ENCODE data around the gene MIPEP.

Gene MIPEP

GRCh38 chr13:23799945-23800344 lies 89.3 kb downstream of the MIPEP start:
- ChIA-PET POLR2A (no interaction called here), CTCF (no interaction called here)
- H3K27ac ChIP-seq (ENCODE audit: extremely low read depth, low read depth, low read length) = no peak overlapping the region
- H3K36me3 ChIP-seq (ENCODE audit: control insufficient read depth in 2 of 2, insufficient read depth in 1 of 2, low read length in 2 of 2) = peaks cover 0 to 5% of the 10 kb centered on the region in 2 experiments; a peak in 1 of 3 replicates
- no peaks in the 10 kb centered on the region for H3K9me3 ChIP-seq (ENCODE audit: control insufficient read depth, insufficient read depth, low read depth, low read length)
- TF ChIP-seq KLF8 (tag by site-specific recombination; IDR thresholded peaks at IDR 0.05) (no peak), SP7 (tag by site-specific recombination; IDR thresholded peaks at IDR 0.05) (no peak), WT1 (tag by site-specific recombination; IDR thresholded peaks at IDR 0.05) (no peak), ZNF585B (tag by site-specific recombination; IDR thresholded peaks at IDR 0.05) (no peak), ZNF184 (tag by site-specific recombination; IDR thresholded peaks at IDR 0.05) (no peak), PBX3 (CRISPR knock-in tag; IDR thresholded peaks at IDR 0.05) (no peak), ZNF558 (tag by site-specific recombination; IDR thresholded peaks at IDR 0.05) (no peak), ELK4 (IDR thresholded peaks at IDR 0.05; ENCODE audit: borderline replicate concordance, low read depth, low read length) (no peak), KLF9 (tag by site-specific recombination; IDR thresholded peaks at IDR 0.05; ENCODE audit: low read depth) (no peak), ZNF324 (tag by site-specific recombination; IDR thresholded peaks at IDR 0.05) (no peak), ZNF776 (tag by site-specific recombination; IDR thresholded peaks at IDR 0.05; ENCODE audit: borderline replicate concordance) (no peak), ZNF610 (tag by site-specific recombination; IDR thresholded peaks at IDR 0.05; ENCODE audit: borderline replicate concordance) (no peak), ZBTB48 (tag by site-specific recombination; IDR thresholded peaks at IDR 0.05) (no peak), RBAK (tag by site-specific recombination; IDR thresholded peaks at IDR 0.05) (no peak), GLI2 (tag by site-specific recombination; IDR thresholded peaks at IDR 0.05; ENCODE audit: borderline replicate concordance, low read depth) (no peak), ZNF16 (tag by site-specific recombination; IDR thresholded peaks at IDR 0.05; ENCODE audit: low read depth) (no peak)
- H3K4me3 ChIP-seq (ENCODE audit: low read depth, low read length) = no peak overlapping the region
- H3K4me1 ChIP-seq (ENCODE audit: control insufficient read depth, insufficient read depth, low read length) = peaks cover 1% of the 10 kb centered on the region

- ChIA-PET CTCF (no interaction called here), POLR2A (no interaction called here)
- Histone ChIP-seq H3K4me3 (ENCODE audit: low read depth, low read length) (no peak overlapping the region), H3K36me3 (ENCODE audit: control insufficient read depth in 2 of 2, insufficient read depth in 1 of 2, low read length in 2 of 2) (peaks cover 0 to 5% of the 10 kb centered on the region in 2 experiments; a peak in 1 of 3 replicates), H3K9me3 (ENCODE audit: control insufficient read depth, insufficient read depth, low read depth, low read length) (no peaks in the 10 kb centered on the region), H3K4me1 (ENCODE audit: control insufficient read depth, insufficient read depth, low read length) (peaks cover 7% of the 10 kb centered on the region), H3K27ac (ENCODE audit: extremely low read depth, low read depth, low read length) (no peak overlapping the region)
- TF ChIP-seq PRDM10 (tag by site-specific recombination; IDR thresholded peaks at IDR 0.05) = no peak
- TF ChIP-seq SETDB1 (IDR thresholded peaks at IDR 0.05; ENCODE audit: insufficient read length, low read length) = peak; percentile 84
- TF ChIP-seq ZNF223 (tag by site-specific recombination; IDR thresholded peaks at IDR 0.05) = no peak
- TF ChIP-seq ZNF121 (tag by site-specific recombination; IDR thresholded peaks at IDR 0.05) = no peak
- TF ChIP-seq ZNF23 (tag by site-specific recombination; IDR thresholded peaks at IDR 0.05; ENCODE audit: borderline replicate concordance) = no peak
- no peak for TF ChIP-seq ZNF658 (tag by site-specific recombination; IDR thresholded peaks at IDR 0.05)
- no peak for TF ChIP-seq KLF1 (tag by site-specific recombination; IDR thresholded peaks at IDR 0.05)
- peak; percentile 83; the same call in 1 of the 2 replicates for TF ChIP-seq TRIM28 (IDR thresholded peaks at IDR 0.05; ENCODE audit: borderline replicate concordance, low read length)
Observed at GRCh38 chr13:23797276-23797903, 91.8 kb downstream of the MIPEP start.

Measured in HEK293 (cell line).